CD4-positive, alpha-beta T cell treated with Interferon alpha-2 for 1 hour (primary cell): ENCODE measurements around the gene DYNLT4.
"Not testable (repeated sequence)": the region's sequence is repeated elsewhere in the genome, so short reads cannot be mapped to it uniquely, and the experiment has no call there.

Experiments used
- DNase-seq, 2 donors: peaks; one replicate each; pipeline ENCODE4 v3.0.0-alpha.2; 2020 to 2022

The DYNLT4 gene

DNA sequence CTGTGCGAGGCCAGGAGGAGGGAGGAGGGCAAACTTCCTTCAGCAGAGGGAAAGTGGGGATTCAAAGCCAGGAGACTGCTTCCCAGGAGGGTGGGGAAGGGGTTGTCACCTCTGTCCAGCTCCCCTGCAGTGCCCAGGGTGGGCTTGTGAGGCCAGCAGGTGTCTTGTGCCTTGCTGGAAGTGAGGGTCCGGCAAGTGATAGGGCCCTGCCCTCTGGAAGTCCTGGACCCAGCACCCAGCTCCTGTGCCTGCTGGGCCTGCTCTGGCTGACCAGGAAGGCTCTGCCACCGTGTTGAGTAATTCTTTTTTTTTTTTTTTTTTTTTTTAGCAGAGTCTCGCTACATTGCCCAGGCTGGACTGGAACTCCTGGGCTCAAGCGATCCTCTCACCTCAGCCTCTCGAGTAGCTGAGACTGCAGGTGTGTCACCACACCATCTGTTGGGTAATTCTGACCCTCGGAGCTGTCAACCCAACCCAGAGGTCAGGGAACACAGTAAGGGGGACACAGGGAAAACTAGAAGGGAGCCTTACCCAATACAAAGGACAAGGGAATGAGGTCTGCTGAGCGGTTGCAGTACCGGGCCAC is 20.2 kb downstream of the DYNLT4 start:
- DNase-seq = no peak

DNA sequence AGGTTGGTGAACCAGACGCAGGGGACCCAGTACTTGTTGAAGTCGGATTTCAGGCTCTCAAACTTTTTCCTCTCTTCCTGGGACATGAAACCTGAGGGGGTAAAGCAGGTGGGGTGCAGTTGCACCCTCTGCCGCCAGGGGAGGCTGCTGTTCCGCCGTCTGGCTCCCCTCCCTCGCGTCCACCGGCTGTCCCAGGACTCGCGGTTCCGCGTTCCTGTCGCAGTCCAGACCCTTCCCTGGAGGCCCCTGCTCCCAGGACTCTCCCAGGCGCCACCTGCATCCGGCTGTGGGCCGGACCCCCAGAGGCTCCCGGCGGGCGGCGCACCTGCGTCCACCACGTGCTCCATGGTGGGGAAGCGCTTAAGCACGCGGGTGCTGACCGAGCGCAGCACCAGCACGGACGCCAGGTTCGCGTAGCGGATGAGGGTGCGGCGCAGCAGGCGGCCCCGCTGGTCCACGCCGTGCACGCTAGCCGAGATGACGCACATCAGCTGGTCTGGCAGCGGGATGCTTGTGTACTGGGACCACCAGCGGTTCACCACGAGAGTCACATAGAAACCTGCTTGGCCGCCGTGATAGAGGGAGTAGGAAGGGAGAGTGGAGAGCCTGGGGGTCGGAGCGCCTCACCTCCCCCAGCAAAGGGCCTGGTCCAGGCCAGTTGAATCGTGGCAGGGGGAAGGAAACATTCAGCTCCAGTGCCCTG is 20.9 kb downstream of the DYNLT4 start:
- peak; percentile 75 to 83 for DNase-seq

DNA sequence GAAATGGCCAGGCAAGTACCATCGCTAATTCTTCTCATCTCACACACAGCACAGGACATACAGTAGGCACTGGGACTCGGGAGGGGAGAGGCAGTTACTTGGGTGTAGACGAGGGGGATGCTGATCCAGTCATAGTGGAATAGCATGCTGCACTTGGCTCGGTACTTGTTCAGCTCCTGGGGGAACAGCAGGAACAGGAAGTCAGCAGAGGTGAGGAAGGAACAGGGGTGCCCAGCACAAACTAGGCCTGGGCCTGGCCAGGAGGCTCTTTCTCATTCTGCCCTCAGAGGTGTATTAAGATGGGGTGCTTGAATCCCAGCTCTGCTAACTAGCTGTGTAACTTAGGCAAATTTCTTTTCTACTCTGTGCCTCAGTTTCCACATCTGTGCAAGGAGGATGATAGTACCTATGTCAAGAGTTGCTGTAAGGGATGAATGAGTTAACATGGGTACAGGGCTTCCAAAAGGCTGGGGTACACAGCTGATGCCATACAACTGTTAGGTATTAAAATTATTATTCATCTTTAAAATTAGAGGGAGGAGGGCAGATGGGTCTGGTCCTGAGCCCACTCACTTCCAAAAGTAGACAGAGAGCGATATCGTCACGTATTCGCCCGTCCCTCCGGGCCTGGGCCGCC is 21.5 kb downstream of the DYNLT4 start:
- DNase-seq = no peak

DNA sequence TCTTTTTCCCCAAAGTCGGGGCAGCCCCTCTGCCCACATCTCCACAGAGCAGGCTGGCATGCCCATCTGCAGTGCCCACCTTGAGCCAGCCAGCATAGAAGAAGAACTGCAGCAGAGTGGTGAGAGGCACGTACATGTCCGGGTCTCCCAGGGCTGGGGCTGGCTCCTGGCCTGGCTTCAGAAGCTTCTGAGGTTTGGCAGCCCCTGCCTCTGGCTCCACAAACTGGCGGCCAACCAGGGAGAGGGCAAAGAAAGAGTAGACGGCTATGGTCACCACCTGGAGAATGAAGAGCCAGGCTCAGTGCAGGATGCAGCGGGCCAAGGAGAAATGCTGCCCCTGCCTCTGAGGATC is 22.1 kb downstream of the DYNLT4 start:
- DNase-seq = no peak

DNA sequence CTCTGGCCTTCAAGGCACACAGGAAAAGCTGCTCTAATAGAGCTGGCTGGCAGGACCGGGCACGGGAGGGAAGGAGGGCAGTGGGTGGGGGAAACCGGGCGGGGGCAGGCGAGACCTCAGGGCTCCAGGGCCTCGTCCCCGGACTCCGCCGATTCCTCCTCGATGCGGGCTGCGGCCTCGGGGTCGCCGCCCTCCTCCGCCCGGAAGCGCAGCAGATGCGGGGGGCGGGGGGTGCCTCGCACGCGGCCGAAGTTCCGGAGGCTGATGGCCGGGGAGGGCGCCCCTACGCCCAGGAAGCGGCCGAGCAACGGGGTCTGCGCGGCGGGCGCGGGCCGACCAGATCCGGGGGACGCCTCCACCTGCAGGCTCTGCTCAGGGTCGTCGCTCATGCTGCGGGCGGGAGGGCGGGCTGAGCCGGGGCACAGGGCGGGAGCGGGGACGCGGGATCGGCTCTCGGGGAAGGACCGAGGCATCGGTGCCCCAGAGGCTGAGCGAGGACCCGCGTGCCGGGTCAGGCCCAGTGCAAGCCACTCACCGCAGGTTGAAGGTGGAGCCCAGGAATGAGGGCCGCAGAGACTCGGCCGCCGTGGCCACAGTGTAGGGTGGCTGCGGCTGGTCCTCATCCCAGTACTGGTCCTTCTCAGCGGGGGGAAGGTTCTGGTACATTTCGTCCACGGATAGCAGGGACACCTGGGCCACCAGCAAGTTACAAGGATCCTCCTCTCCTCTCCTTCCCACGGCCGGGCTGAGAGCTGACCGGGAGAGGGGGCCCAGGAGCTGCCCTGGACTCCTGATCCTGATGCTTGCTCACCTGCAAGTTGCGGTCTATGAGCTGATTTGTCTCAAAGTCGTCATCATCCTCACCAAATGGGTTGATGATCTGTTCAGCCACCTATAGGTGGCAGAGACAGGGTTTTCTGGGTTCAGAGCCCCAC is 22.8 kb downstream of the DYNLT4 start:
- peak in 1 of 2 donors; percentile 47 for DNase-seq

DNA sequence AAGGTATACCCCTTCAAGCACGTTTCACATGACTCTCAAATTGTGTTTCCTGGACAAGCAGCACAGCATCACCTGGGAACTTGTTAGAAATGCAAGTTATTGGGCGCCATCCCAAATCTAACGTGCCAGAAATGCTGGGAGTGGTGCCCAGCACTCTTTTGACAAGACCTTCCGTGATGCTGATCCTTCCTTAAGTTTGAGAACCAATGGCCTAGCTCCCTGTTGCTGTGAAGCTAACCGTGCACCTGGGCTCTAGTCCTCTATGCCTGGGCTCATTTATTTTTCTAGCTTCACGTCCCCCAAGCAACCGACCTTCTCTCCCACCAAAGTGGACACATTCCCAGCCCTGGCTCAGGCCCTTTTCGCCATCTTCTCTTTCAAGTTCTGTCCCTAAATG is 23.5 kb downstream of the DYNLT4 start:
- DNase-seq = no peak

DNA sequence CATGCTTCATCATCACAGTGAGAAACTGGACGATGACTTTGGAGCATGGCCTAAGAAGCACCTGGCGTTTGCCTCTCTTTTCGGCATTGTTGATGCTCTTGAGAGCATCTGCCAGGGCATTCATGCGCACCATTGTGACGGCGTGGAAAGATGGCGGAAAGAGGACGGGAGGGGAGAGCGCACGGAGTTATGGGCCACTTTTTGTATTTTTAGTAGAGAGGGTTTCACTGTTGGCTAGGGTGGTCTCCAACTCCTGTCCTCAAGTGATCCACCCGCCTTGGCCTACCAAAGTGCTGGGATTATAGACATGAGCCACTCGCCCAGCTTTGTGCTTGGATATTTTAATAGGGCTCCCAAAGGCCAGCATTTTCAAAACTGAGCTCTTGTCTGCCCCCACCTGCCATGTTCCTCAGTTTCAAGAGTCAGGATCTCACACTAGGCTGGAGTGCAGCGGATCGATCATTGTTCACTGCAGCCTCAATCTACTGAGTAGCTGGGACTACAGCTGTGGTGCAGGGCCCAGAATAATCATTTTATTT is 26.5 kb downstream of the DYNLT4 start:
- no peak for DNase-seq

DNA sequence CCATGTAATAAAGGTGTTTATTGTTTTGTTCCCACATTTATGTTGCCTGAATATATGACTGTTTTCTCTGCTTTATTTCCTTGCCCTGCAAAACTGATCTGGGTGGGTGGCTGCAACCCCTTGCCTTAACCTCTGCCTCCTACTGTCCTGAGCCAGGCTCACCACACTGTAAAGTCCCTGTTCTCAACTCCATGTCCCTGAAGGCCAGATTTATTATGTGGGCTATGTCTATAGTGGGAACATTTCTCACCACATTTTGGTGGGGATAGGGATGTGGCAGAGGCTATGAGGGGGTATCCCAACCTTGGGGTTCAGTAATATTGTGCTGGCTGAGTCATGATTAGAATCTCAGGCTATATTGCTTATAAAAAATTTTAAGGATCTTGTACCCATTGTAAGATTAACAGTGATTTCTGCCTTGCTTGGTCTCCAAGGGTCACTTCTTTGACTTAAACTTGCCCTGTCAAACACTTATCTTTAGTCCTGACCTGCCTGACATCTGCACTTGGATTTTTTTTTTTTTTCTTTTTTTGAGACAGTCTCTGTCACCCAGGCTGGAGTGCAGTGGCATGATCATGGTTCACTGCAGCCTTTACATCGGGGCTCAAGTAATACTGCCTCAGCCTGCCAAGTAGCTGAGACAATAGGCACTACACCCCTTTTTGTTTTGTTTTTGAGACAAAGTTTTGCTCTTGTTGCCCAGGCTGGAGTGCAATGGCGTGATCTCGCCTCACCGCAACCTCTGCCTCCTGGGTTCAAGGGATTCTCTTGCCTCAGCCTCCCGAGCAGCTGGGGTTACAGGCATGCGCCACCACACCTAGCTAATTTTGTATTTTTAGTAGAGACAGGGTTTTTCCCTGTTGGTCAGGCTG is 28.2 kb downstream of the DYNLT4 start:
- no peak for DNase-seq

DNA sequence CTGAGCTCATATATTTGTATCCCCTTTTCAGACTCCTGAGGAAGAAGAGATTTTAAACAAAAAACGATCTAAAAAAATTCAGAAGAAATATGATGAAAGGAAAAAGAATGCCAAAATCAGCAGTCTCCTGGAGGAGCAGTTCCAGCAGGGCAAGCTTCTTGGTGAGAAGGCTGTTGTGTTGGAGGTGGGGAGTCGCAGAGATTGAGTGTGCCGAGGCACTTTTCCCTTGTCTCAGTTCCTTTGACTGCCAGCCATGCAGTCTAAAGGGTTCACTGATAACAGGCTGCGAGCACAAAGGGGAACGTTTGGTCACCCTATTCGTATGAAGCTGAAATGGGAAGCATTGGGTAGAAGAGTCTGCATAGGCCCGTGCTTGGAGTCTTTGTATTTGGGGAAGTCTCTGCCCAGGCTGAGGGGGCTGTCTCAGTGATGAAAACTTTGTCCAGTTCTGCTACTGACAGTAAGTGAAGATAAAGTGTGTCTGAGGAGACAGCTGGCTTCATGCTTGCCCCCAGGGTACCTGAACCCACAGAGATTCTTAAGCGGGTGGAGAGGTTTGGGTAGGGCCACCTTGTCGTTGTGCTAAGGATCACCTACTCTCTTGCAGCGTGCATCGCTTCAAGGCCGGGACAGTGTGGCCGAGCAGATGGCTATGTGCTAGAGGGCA is 29.0 kb downstream of the DYNLT4 start:
- no peak for DNase-seq

DNA sequence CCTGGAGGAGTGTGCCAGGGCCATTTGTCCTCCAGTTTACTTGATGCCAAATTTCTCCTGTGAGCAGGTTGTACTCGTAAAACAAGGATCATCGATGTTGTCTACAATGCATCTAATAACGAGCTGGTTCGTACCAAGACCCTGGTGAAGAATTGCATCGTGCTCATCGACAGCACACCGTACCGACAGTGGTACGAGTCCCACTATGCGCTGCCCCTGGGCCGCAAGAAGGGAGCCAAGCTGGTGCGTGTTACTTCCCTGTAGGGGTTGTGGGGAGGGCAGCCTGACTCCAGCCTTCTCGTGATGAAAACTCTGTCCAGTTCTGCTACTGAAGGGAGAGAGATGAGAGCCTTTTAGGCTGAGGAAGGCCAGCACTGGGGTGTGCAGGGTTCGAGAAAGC is 29.6 kb downstream of the DYNLT4 start:
- no peak for DNase-seq

DNA sequence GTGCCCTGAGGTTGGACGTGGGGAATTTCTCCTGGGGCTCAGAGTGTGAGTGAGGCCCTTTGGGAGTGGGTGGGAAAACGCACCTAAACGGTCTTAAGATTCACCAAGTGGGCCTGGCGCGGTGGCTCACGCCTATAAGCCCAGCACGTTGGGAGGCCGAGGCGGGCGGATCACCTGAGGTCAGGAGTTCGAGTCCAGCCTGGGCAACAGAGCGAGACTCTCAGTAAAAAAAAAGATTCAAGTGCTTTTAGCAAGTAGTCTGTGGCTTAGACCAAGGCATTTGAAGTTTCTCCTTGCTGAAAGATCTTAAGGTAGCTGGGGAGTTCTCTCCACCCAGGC is 30.5 kb downstream of the DYNLT4 start:
- DNase-seq = no peak

DNA sequence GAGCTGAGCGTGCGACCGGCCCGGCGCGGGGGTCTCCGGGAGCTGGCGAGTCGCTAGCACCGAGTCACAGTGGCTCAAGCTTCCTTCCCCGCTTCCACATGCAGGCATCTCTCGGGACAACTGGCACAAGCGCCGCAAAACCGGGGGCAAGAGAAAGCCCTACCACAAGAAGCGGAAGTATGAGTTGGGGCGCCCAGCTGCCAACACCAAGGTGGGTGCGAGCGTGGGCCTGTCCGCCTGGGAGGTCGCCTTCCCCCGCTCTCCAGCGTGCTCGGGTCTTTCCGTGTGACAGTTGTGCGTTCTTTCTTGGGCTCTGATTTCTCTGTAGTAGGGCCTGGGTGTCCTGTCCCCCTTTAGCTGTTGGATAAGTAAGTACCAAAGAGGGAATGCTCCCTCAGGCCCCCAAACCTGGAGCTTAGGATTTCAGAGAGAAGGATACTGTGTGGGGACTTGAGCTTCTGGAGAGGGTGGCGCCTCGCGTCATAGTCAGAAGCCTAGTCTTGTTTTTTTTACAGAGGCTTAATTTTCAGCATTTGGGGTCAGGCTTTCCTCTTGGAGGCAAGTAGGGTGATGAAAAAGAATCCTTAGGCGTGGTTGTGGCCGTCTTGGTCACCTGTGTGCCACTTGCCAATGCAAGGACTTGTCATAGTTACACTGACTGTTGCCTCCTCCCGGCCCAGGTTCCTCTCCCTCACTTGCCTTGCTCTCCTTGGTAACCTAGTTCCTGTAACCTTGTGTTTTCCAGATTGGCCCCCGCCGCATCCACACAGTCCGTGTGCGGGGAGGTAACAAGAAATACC is 31.0 kb downstream of the DYNLT4 start:
- peak; percentile 39 to 55 for DNase-seq

DNA sequence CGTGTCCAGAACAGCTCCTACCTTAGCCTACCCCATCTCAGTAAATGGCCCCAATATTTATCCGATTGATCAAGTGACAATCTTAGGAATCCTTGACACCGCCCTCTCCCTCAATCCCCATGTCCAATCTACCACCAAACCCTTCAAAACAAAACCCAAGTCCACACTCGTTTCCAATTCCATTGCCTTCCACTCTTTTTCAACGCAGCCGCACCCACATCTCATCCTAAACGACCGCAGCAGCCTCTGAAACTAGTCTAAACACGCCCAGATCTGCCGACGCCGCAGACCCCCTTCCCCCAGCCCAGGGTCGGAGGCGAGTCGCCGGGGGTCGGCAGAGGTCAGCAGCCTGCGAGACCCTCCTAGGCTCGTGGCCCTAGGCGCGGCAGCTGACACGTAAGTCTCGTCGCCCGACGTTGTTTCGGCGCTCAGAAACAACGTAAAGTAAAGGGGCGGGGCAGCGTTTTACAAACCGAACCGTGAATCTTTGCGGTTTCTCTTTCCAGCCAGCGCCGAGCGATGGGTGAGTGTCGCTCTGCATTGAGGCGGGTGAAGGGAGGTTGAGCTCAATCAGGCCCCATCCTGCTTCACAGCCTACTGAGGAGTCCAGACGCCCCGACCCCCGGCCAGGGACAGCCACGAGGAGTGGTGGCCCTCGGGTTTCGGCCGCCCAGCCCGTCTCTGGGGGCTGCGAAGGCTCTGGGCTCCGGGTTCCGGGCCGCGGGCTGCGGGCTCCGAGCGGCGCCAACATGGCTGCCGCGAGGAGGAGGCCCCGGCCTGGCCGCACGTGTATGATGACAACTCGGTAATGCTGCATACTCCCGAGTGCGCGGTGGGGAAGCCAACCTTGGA is 31.8 kb downstream of the DYNLT4 start, which contains the start of gene RPS8:
RPS8 (plus strand) TSS at position 463 of the 852 bp plus-strand sequence; CDS start at position 520, 57 bp downstream.
- peak; percentile 88 to 92 for DNase-seq

DNA sequence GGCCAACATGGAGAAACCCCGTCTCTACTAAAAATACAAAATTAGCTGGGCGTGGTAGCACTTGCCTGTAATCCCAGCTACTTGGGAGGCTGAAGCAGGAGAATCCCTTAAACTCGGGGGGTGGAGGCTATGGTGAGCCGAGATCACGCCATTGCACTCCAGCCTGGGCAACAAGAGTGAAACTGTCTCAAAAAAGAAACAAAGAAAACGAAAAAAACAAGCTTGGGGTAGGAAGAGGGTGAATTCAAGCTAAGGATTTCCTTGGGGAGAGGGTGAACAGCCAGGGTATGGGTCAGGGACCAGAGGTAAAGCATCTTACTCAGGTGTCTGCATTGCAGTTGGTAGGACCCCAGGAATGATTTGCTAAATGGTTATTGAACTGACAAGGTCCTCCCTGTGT is 40.7 kb downstream of the DYNLT4 start:
- not testable (repeated sequence) for DNase-seq

DNA sequence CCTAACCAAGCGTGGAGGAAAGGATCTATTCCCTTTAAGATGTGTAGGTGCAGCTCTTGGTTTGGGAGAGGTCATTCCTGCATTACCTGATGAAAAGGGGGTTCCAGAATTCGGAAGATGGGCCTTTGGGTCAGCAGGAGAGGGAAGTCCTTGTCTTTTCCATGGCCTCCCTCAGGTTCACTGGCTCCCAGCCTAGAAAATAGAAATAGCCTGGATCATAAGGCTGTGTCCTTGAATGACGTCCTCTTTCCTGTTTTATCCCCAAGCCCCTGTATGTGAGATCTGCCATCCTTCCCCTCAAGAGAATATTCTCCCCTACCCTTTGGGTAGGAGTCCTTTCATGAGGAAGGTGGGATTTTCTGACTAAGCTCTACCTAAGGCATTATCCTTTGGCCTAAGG is 46.3 kb downstream of the DYNLT4 start:
- no peak for DNase-seq

DNA sequence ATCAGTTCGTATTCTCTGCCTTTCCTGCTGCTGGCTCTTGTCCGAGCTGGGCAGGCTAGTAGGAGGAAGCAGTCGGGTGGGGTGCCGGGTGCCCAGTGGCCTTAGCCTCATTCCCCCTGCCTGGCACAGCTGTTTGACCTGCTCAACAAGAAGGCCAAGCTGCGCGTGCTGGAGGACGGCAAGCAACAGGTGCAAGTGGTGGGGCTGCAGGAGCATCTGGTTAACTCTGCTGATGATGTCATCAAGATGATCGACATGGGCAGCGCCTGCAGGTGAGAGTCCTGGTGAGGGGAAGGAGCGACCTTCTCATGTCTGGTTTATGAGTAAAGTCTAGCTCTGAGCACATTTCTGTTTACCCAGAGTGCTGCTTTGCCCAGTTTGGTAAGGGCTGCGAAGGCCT is 48.1 kb downstream of the DYNLT4 start:
- no peak for DNase-seq

DNA sequence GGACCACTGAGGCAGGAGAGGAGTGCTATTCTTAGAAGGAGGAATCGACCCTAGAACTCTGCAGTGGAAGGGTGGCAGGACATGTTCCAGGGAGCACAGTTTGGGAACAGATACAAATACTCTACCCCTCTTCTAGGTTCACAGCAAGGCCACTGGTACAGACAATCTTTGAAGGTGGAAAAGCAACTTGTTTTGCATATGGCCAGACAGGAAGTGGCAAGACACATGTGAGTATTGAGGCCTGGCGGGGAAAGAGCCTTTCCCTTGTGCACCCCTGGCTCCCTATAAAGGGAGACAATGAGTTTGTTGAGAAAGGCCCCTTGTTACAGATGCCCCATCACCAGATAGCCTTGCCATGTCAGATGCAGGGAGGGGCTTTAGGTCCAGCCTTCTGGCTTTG is 49.7 kb downstream of the DYNLT4 start:
- DNase-seq = no peak
